ENCODE measurements around the gene EDA2R.

- TF ChIP-seq GATA2 (IDR thresholded peaks at IDR 0.05; ENCODE audit: low read depth, low read length) (no peak), GATA3 (IDR thresholded peaks at IDR 0.05; ENCODE audit: low read depth, low read length) (no peak)
Measured at GRCh38 chrX:66625525-66625924, 13.4 kb downstream of the EDA2R start.

Data from SH-SY5Y (cell line).